GM13977 (cell line): ENCODE data around the gene PSG3.
A peak's percentile ranks its signal among the peaks of the same experiment; 100 is the strongest.
"Not testable (repeated sequence)": the region's sequence is repeated elsewhere in the genome, so short reads cannot be mapped to it uniquely, and the experiment has no call there.

Experiments
- DNase-seq: peaks from one replicate; pipeline ENCODE4 v3.0.0; 2012; ENCODE audit warnings: low spot score
- in situ Hi-C: fragments of 300-500 bp; cut with MboI; formaldehyde crosslinking; loops from one replicate; pipeline ENCODE4 v1.12.0; 2022; ENCODE audit warnings: low sequenced_read_pairs, low pct_unique_long_range_greater_than_20kb, mixed read lengths, inconsistent platforms; ENCODE audit not compliant: unreplicated experiment
- TF ChIP-seq, protein P1 (sequence below): IDR thresholded peaks from 2 replicates; pipeline ENCODE4 v1.5.1; 2012; ENCODE audit warnings: mild to moderate bottlenecking, control low read depth; ENCODE audit not compliant: insufficient read depth; ENCODE audit errors: extremely low read depth, missing control alignments

Gene PSG3

DNA sequence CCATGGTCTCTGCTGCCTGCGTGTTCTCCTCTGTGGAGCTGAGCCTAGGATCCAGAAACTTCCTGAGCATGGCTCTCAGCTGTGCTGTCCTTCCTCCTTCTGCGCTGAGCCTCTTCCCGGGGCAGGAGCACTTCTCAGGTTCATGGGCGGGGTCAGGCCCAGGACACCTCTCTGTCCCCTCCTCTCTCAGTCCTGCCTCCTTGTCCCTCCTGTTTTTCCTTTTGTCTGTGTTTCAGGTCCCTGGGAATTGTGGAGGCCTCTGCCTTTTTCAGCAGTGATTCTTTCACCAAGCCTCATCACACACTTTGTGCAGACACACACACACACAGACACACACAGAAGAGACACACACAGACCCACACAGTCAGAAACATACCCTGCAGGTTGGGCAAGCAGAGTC, at the start of gene PSG3:
Gene PSG3 (minus strand): TSS at position 101 of the 400 bp plus-strand sequence. CDS start 97 bp downstream, at position 4.
- DNase-seq, in situ Hi-C loops: not testable (repeated sequence)

DNA sequence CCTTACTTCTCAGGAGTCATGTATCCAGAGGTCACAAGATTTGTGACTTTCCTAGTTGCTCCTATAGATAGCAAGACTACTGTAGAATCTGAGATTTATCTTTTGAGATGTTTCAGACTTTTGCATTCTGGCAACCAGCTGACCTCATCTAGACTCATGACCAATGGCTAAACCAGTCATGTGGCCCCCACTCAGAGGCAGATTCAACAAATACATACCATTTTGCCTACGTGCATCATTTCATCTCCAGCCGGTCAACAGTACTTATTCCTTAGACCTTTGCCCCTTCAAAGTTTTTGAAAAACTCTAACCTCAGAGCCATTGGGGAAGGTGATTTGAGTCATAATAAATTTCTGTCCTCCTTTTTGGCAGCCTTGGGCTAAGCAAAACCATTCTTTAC, 48.5 kb upstream of the PSG3 start:
- in situ Hi-C loops, DNase-seq: not testable (repeated sequence)

DNA sequence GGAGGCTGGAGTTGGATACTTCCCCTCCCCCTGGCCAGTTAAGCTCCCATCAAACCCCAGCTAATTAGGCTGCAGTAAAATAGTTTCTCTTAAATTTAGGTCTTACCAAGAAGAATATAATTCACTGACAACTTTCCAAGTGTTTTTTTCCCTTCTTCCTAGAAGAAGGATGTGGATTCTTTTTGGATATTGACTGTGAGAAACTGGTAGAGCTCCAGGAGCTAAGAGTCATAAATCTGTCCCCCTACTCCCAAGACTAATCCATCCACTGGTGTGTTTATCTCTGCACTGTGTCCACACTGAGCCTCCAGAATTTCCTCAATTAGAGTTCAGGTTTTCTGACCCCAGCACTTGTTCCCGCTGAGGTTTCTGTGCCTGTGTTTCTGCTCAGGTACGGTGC, 47.5 kb upstream of the PSG3 start:
- in situ Hi-C loops, DNase-seq: not testable (repeated sequence)

DNA sequence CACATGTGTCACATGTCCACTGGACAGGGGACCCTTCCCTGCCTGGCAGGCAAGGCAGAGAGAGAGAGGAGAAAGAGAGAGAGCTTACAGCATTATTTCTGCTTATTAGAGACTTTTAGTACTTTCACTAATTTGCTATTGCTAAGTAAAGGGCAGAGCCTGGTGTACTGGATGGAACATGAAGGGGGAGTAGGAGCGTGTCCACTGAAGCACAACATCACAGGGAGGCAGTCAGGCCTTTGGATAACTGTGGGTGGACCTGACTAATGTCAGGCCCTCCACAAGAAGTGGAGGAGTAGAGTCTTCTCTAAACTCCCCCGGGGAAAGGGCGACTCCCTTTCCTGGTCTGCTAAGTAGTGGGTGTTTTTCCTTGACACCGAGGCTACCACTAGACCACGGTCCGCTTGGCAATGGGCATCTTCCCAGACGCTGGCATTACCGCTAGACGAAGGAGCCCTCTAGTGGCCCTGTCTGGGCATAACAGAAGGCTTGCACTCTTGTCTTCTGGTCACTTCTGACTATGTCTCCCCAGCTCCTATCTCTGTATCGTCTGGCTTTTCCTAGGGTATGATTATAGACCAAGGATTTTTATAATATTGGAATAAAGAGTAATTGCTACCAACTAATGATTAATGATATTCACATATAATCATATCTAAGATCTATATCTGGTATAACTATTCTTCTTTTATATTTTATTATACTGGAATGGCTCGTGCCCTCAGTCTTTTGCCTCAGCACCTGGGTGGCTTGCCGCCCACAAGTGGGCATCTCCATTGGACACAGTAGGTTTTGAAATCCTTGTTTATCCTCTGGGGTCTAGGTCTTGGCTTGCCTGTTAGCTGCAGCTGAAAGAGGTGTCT, 36.7 kb upstream of the PSG3 start:
- DNase-seq, in situ Hi-C loops: not testable (repeated sequence)
- TF ChIP-seq, protein P1, sequence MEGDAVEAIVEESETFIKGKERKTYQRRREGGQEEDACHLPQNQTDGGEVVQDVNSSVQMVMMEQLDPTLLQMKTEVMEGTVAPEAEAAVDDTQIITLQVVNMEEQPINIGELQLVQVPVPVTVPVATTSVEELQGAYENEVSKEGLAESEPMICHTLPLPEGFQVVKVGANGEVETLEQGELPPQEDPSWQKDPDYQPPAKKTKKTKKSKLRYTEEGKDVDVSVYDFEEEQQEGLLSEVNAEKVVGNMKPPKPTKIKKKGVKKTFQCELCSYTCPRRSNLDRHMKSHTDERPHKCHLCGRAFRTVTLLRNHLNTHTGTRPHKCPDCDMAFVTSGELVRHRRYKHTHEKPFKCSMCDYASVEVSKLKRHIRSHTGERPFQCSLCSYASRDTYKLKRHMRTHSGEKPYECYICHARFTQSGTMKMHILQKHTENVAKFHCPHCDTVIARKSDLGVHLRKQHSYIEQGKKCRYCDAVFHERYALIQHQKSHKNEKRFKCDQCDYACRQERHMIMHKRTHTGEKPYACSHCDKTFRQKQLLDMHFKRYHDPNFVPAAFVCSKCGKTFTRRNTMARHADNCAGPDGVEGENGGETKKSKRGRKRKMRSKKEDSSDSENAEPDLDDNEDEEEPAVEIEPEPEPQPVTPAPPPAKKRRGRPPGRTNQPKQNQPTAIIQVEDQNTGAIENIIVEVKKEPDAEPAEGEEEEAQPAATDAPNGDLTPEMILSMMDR, result peak; percentile 79

DNA sequence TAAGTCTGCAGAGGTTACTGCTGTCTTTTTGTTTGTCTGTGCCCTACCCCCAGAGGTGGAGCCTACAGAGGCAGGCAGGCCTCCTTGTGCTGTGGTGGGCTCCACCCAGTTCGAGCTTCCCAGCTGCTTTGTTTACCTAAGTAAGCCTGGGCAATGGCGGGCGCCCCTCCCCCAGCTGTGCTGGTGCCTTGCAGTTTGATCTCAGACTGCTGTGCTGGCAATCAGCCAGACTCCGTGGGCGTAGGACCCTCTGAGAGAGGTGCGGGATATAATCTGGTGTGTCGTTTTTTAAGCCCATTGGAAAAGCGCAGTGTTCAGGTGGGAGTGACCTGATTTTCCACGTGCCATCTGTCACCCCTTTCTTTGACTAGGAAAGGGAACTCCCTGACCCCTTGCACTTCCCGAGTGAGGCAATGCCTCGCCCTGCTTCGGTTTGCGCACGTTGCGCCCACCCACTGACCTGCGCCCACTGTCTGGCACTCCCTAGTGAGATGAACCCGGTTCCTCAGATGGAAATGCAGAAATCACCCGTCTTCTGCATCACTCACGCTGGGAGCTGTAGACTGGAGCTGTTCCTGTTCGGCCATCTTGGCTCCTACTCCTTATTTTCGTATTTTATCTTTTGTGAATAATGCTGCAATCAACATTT, 34.4 kb upstream of the PSG3 start:
- DNase-seq, in situ Hi-C loops: not testable (repeated sequence)

DNA sequence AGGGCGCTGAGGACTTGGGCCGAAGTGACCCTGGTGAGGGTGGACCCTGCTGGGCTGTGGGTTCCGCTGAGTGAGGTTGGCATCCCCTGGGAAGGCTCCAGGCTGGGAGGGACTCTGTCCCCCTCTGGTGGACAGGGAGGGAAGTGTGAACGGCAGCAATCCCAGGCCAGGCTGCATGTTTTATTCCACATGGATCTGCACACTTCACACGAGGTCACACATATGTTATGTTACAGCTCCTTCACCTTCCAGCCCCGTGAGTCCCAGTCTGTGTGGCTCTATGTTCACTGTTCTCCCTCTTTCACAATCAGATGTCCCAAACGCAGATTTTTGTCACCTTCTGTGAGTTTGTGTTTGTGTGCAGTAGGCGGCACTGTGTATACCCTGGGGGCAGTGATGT, 27.0 kb upstream of the PSG3 start:
- DNase-seq, in situ Hi-C loops: not testable (repeated sequence)
- TF ChIP-seq, protein P1, result peak; percentile 33

DNA sequence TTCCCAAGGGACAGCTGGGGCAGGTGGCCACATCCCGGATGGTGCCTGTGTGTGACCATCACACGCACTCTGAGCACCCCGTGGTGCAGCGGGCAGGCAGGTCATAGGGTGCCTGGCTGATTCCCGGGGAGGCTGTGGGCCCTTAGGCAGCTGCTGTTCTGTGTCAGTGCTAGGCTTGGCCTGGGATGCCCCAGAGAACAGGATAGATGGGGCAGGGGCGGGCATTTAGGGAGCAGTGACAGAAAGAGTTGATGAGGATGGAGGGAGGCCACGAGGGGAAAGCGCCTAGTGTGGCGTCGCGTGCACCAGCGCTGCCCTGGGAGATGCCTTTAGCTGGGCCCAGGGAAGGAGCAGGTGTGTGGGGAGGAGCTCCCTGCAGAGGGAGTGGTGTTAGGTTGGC, 26.6 kb upstream of the PSG3 start:
- in situ Hi-C loops, DNase-seq: not testable (repeated sequence)

DNA sequence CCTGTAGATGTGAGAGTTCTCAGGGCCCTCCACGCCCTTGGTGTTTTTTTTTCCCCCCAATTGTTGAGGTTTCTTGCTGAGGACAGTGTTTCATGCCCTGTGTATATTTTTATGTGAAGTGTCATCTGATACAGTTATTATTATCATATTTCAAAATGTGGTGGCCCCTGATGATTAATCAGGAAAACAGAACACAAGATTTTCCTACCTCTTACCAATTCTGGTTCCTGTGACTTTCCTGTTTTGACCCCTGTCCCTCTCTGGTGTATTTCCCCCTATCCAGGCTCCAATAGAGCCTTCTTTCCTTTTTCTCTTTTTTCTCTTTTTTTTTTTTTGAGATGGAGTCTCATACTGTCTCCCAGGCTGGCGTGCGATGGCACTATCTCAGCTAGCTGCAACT, 24.6 kb upstream of the PSG3 start:
- TF ChIP-seq, protein P1, result no peak
- in situ Hi-C loops, result no loop called here
- DNase-seq, result no peak

DNA sequence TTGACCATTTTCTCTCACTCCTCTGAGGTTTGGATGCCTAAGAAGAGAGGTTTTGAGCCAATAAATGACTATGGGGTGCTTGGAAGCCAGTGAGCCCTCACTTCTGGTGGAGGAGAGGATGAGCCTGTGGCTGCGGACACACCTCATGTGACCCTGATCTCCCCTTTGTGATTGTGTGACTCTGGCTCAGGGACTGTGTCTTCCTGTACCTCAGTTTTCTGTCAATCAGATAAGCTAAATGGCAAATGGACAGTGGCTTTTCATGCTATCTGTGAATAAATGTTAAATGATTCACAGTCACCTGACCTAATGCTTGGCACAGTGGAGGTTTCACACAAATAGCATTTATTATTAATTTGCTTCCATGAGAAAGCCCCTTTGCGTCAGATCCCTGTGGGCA, 22.5 kb upstream of the PSG3 start:
- in situ Hi-C loops, result no loop called here
- TF ChIP-seq, protein P1, result no peak
- no peak for DNase-seq

DNA sequence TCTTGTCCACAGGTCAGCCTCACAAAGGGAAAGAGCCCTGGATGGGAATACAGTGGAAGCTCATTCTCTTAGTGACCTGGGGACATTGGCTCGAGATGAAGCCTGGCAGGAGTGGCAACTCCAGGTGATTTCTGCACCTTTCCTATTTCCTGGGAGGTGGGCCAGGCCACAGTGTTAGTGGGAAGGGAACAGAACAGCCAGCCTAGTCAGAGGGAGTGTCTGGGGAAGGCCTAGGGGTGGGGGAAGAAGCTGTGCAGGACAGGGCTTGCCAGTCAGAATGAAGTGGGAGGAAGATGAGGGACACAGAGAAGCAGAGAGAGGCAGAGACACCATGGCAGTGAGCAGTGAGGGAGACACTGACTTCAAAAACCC, 21.6 kb upstream of the PSG3 start:
- DNase-seq, in situ Hi-C loops: not testable (repeated sequence)

DNA sequence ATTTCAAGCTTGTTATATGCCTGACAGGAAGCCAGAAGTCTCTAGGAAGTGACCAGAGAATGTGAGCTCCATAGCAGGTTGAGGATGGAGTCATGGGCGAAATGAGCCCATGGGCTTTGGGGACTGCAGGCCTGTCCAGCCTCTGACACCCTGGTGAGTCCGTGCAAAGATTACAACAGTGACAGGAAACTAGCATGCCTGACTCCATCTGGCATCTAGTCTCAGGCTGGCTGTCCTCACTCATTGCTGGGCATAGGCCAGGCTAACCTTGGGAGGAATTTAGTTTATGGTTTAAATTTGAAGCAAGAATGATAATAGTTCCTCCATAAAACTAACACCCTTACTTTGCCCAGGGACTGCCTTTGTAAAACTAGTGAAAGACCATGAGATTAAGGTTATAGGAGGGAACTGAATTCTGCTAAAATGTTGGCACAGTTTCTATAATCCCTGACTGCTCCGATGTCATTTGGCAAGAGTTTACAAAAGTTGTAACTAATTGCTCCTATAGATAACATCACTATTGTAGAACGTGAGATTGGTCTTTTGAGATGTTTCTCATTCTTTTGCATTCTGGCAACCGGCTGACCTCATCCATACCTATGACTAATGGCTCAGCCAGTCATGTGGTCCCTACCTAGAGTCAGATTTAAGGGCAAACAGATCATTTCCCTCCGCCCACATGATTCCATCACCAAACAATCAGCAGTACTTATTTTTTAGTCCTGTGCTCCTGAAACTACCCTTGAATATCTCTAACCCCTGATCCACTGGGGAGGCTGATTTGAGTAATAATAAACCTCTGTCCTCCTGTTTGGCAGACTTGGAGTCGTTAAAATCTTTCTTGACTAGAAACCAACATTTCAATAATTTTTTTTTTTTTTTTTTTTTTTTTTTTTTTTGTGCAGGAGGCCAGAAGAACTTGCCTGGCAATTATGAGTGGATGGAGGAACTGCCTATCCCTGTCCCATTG, 21.0 kb upstream of the PSG3 start:
- DNase-seq, in situ Hi-C loops: not testable (repeated sequence)
